T follicular helper cell (primary cell): ENCODE data around the gene KMT2A.
"Not testable (repeated sequence)": the region's sequence is repeated elsewhere in the genome, so short reads cannot be mapped to it uniquely, and the experiment has no call there.

Source experiments
- DNase-seq: peaks from one replicate; pipeline ENCODE4 v3.0.0-alpha.2; 2020; ENCODE audit warnings: low read depth

Gene KMT2A

DNA sequence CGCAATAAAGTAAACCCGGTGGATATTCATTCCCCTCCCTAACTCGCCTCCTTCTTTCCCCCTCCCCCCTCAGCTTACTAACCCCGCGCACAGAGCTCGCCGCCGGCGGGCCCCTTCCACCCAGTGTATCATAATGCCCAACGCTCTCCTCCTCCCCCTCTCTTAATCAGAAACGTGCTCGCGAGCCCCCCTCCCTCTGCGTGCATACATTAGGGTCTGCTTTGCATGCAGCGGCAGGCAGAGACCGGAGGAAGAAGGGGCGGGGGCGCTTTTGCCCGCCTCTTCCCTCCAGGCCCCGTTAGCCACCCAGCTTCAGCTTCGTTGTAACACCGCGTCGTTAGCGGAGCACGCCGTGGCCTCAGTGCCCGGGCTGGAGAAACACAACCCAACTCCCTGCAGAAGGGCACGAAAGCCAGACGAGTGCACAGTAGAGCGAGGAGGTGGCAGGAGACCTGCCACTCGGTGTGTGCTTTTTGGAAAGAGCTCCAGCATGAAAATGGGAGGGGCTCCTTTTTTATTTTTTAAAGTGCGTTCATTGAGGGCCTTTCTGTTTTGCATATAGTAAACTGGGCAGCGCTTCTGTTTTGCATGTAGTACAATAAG is 901 bp upstream of the KMT2A start:
- DNase-seq: peak; percentile 39

DNA sequence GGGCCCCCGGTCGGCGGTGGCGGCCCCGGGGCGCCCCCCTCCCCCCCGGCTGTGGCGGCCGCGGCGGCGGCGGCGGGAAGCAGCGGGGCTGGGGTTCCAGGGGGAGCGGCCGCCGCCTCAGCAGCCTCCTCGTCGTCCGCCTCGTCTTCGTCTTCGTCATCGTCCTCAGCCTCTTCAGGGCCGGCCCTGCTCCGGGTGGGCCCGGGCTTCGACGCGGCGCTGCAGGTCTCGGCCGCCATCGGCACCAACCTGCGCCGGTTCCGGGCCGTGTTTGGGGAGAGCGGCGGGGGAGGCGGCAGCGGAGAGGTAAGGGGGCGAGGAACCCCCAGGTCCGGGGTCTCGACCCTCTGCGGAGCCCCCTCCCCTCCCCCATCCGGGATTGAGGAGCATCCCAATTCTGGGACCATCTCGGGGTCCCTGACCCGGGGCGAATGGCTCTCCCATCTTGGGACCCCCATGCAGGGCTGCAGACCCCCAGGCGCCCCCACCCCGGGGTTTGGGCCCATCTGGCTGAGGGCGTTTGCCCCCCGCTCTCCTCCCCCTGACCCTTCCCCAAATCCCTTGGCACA is 431 bp downstream of the KMT2A start:
- peak; percentile 49 for DNase-seq

DNA sequence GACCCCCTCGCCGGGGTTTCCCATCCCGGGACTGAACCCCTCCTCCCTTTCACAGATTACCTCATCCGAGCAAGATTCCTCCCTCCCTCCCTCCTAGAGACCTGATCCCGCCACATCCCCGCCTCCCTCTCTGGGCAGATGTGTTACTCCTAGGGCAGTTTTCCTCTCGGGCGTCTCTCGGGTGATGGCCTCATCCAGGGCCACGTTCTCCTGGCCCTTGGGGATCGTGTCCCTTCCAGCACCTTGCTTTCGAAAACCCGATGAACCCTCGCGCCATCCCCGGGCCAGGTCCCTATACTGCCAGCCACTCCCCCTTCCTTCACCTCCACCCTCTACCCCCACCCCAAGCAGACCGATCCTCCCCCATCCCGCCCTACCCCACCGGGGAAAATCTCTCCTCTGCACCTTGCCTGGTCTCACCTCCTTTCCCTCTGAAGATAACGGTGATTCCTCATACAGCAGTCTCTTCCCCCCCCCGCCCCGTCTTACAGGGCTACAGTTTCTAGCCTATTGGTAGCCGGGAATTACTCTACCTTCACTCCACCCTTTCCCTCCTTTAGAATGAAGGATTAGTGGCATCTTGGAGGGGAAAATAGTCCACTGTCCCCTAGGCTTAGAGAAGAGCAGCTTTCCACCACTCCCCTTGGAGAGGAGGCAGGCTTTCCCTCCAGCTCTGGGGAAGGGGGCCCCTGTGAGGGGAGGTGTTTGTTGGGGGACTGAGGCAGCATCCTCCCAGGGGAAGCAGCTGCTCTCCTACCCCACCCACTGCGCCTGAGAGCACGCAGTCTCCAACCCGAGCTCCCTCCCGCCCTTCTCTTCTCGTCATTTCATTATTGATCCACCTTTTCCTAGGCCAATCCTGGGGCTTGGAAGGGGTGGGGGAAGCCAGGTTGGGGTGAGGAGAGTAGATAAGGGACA is 1.2 kb downstream of the KMT2A start:
- DNase-seq: peak; percentile 37

DNA sequence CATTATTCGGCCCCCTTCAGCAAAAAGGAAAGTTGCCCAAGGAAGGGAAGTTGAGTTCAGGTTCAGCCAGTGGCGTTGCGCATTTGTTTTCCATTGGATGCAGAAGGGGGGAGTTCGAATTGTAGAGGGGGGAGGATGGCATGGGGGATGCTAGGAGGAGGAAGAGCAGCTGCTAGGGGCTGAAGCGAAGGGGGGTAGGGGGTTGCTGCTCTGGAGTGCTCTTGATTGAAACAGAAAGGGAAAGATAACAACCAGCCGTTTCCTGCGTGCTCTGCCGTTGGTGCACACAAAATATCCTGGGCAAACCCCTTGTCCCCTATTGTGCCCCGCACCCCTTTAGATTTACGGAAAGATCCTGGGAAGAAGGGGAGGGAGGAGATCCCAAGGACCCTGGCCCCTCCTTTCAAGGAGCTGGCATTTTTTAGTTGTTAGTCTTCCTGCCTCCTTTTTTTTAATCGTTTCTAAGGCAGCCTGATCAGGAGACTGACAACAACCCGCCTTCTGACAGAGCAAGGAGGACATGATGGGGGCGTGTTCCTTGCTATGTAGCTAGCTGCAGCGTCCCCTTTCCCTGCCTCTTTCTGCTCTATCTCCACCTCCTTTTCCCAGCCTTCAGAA is 2.1 kb downstream of the KMT2A start:
- peak; percentile 43 for DNase-seq

DNA sequence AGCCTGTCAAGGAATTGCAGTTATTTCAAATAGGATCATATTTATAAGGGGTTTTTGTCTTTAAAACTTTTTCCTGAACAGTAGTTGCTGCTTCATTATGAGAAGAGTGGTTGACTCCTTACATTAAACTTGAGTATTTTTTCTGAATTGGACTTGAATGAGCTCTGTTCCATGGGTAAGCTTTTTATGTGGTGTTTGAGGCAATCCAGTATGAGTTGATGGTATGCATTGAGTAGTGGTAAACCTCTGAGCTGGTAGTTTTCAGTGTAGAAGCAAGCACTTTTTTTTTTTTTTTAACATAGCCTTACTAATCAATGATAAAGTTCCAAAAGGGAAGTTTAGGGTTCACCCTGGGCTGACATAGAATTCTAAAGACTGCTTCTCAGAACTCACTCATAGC is 3.4 kb downstream of the KMT2A start:
- no peak for DNase-seq

DNA sequence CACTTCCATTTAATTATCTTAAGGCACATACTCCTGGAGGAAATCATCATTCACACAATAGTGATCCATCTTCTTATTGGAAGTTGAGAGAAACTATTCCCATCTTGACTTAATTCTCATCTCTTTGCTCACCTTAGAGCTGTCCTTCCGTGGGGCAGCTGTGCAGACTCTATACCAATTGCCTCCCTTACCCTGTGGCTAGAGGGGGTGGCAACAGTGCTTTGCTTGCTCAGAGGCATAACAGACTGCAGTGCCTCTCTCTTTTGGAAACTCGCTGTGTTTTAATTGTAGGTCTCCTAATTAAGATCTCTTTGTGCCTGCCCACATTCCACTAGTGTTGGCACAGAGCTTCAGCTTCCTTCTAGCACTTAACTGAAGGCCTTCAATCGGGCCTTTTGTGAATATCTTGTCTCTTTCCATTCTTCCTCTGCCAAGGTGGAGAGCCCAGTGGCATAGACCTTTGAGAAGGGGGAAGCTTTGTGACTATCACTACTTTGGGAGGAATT is 5.5 kb downstream of the KMT2A start:
- no peak for DNase-seq

DNA sequence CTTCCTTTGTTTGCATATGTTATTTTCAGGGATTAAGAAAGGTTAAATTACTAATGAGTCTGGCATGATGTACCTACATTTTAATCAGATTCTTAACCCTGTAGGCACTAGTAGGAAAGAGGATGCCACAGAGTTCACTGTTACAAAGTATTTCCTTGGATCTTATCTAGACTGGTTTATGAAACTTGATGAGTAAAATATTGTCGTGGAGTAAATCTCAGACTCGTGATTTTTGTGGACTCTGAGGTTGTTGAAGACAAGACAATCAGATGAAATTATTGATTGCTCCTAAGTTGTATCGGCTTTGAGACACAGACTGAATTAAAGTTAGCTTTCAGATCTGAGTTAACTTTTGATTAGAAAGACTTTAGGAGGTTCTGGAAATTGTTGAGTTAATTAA is 6.0 kb downstream of the KMT2A start:
- DNase-seq: no peak

DNA sequence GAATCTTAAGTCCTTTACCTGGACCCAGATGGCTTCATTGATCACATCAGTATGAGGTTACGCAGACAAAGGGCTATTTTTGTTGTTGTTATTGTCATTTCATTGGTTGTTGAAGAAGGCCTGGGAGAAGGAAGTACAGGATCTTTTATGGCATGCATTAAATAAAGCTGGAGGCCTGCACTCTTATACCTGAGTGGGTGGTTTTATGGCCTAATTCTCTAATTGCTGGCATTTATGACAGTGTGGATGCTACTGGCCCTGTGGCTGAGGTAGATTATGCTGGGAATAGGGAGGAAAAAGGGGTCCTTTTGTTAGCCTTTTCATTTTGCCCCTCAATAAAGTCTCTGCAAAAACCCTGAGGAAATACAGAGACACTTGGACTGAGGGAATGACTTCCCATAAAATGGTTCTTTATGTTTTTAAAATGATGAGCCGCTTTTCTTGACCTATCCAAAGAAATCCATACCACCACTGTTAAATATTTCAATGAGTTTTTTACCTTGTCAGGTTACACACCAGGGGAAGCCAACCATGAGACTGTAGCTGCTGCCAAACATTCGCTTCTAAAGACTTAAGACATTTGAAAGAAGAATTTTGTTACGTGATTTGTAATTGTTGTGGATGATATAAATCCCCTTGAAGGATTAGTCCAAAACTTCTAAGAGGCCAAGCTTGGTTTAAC is 6.8 kb downstream of the KMT2A start:
- no peak for DNase-seq

DNA sequence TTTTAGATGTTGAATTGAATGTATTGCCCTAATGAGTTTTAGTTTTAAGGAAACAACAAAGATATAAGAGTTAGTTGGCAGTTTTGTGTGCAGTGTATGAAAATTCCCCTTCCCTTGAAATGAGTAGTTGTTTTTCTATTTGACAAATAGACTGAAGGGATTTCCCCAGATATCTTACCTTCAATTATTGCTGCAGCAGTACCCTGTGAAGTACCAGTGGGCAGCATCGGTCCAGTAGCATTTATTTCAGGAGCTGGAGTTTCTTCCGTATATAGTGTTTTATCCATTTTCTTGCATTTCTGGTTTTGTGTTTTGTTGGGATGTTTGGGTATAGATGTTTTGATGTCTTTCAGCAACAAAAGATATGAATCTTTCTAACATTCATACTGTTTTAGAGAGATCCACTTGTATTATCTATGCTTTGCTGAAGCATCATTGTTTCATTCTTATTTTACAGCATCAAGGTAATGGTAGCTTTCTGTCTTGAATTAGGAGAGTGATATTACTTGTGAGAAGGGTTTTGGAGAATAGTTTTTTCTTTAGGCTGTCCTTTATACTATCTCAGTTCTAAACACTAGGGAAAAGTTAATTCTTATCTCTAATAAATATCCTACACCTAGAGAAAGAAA is 7.4 kb downstream of the KMT2A start:
- DNase-seq: no peak

DNA sequence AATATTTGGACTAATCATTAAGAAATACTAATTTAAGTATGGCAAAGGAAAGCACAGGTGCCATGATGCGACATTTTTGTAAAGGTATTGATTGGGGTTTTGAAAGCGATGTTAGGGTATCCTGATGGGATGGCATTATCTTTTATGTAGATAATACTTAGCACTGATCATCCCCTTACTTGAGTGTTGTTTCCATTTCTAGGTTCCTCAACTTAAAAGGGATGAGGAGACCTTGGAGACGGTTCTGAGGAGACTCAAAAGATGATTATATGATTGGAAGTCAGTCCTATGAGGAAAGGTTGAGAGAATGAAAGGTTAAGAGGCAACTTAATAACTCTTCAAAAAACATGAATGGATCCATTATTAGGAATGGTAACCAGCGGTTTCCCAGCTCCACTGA is 11.1 kb downstream of the KMT2A start:
- no peak for DNase-seq

DNA sequence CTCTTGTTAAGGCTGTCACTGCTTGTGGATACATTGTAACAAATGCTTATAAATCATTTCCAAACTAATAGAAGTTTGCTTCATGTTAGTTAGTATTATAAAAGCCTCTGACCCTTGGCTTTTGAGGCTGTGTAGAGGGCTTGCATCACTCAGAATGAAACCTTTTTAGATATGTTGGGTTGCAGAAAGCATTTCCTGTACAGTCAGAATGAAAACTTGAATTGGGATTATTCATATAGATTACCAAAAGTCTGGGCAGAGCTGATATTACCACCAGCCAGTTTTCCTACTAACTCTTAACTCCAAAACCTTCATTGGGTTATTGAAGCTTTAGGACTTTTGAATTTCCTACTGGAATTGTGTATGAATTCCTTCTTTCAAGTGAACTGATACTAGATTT is 12.0 kb downstream of the KMT2A start:
- DNase-seq: no peak

DNA sequence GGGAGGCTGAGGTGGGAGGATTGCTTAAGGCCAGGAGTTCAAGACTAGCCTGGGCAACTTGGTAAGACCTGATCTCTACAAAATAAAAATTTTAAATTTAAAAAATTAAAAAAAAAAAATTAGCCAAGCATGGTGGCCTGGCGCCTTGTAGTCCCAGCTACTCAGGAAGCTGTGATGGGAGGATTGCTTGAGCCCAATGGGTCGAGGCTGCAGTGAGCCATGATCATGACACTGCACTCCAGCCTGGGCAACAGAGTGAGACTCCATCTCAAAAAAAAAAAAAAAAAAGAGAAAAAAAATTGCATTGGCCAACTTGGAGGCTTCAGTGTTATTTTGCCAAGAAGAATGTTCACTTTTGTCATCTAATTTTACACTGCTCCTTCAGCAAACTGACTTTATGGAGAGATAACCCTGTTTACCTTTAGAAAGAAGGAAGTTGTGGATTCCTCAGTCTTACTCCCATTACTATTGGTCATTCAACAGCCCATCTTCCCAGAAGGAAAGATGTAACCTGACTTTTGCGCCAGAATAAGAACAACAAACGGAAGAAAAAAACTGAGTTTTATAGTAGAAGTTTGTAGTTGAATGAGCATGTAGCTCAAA is 13.1 kb downstream of the KMT2A start:
- no peak for DNase-seq

DNA sequence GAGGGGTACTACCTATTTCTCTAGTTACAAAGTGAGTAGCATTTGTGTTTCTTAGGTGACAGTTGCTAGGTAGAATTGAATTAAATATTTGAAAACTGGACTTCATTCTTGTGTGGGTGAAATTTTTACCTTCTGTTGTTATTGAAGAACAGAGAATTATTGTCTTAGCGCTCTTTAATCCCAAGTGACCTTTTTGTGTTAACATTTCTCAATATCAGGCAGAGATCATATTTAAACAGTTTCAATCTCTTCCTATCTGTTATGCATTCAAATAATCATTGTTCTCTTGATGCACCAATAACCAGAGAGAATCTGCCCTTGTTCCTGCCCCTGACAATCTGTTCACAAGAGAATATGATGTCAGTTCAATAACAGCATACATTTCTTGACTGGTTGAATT is 14.2 kb downstream of the KMT2A start:
- DNase-seq: no peak

DNA sequence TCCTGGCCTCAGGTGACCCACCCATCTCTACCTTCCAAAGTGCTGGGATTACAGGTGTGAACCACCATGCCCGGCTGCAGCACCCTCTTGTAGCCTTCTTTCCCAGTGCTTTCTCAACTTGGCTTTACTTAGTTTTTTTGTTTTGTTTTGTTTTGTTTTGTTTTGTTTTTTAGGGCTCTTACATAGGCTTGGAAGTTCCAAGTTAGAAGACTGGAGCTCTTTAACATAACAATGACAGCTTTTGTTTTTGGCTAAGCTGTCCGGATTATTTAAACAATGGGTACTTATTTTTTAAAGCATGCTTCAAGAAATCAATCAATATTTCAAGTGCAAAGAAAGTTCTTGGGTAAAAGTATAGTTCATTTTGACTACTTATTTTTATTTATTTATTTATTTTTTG is 25.9 kb downstream of the KMT2A start:
- DNase-seq: no peak

DNA sequence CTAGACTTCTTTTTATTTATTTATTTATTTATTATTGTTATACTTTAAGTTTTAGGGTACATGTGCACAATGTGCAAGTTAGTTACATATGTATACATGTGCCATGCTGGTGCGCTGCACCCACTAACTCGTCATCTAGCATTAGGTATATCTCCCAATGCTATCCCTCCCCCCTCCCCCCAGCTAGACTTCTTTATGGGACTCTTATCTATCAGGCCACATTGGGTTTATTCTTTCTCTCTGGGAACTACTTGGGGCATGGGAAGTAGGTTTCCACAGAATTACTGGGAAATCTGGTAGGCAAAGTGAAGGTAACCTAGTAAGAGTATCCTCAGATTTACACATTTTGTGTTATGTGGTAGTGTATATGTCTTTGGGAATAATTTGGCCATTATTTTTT is 32.7 kb downstream of the KMT2A start:
- DNase-seq: not testable (repeated sequence)

DNA sequence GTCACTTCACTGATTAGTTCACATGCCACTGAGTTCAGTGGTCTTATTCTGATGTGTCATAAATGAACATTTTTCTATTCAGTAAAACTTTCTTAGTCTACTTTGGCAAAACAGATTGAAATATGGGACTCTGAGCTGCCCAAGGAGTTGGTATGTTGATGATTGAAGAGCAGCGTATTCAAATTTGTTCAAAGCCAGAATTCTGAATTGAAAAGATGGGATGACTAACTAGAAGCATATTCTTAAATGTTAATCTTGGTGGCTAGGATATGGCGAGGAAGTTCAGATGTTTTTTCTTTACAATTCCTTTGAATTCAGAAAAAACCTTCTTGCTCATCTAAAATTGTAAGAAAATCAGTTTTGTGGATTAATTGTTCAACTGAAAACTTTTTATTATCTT is 34.7 kb downstream of the KMT2A start:
- no peak for DNase-seq

DNA sequence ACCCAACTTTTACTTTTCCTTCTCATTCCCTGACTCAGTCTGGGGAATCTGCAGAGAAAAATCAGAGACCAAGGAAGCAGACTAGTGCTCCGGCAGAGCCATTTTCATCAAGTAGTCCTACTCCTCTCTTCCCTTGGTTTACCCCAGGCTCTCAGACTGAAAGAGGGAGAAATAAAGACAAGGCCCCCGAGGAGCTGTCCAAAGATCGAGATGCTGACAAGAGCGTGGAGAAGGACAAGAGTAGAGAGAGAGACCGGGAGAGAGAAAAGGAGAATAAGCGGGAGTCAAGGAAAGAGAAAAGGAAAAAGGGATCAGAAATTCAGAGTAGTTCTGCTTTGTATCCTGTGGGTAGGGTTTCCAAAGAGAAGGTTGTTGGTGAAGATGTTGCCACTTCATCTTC is 37.2 kb downstream of the KMT2A start:
- no peak for DNase-seq

DNA sequence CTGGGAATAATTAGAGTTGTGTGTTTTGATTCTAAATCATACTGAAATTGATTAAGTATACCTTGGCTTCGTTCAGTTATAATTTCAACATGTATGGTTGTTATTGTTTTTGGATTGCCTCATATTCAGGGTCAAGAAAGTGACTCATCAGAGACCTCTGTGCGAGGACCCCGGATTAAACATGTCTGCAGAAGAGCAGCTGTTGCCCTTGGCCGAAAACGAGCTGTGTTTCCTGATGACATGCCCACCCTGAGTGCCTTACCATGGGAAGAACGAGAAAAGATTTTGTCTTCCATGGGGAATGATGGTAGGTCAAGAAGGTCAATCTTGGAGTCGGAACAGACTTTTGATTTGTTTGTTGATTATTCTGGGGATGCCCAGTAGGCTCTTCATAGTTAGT is 40.4 kb downstream of the KMT2A start:
- DNase-seq: no peak

DNA sequence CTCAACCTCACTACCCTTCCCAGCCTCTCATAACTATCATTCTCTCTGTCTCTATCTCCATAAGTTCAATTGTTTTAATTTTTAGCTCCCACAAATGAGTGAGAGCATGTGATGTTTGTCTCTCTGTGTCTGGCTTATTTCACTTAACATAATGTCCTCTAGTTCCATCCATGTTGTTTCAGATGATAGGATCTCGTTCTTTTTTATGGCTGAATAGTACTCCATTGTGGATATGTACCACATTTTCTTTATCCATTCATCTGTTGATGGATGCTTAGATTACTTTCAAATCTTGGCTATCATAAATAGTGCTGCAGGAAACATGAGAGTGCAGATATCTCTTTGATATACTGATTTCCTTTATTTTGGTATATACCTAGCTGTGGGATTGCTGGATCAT is 44.9 kb downstream of the KMT2A start:
- DNase-seq: not testable (repeated sequence)

DNA sequence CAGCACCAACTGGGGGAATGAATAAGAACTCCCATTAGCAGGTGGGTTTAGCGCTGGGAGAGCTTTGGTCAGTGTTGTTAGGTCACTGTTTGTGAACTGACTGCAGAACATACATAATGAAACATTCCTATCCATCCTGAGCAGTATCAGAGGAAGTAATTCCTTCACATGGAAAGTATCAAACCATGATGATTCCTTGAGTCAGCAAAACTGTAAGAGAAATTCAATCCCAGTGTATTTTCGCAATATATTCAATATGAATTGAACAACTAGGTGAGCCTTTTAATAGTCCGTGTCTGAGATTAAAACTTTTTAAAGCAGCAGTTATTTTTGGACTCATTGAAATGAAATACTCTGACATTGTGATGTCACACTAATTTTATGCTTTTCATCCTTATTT is 48.1 kb downstream of the KMT2A start:
- no peak for DNase-seq

DNA sequence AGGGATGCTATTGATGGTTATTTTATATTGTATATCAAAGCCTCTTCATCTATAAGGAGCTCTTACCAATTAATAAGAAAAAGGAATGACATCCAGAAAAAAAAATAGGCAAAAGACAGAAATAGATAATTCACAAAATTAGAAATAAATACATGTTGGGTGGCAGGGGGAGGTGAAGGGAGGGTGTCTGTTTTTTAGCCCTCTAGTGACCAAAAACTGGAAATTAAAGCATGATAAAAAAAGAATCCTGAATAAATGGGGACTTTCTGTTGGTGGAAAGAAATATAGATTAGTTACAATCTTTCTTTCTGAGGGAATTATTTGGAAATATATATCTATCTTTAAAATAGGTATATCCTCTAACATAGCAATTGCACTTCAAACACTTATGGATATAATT is 49.0 kb downstream of the KMT2A start:
- no peak for DNase-seq
